Spleen (tissue), 3 donors: ENCODE results near the gene TRAIP.

ENCODE experiments used
- POLR2A ChIP-seq, 3 donors: fragments of 450-650 bp; IDR thresholded peaks; one replicate each; pipeline ENCODE4 v1.5.1; 2017; ENCODE audit warnings: antibody characterized with exemption in 3 of 3, mild to moderate bottlenecking in 1 of 3
- POLR2AphosphoS5 ChIP-seq, 3 donors: sonication (generic); formaldehyde crosslinking; IDR thresholded peaks; one replicate each; pipeline ENCODE4 v1.5.1; 2017; ENCODE audit warnings: antibody characterized with exemption in 3 of 3

DNA sequence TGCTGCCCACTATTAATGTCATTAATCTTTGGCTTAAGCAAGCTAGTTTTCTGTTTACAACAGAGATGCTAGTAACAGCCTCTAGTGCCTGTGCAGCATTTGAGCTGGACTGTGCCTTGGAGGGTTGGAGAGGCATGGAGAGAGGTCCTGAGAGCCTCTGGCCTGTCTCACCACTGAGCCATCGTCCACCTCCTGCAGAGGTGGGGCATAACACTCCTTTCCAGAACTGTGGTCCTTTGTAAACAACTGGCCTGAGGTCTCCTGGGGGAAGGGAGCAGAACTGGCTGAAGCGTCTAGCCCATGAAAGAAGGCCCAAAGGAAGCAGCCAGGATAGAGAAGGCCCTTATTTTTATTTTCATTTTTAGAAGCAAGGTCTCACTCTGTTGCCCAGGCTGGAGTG lies 23.4 kb upstream of the TRAIP start:
- TF ChIP-seq POLR2AphosphoS5 (IDR thresholded peaks at IDR 0.05) = no peak
- TF ChIP-seq POLR2A (IDR thresholded peaks at IDR 0.05) = no peak
